CD8-positive, alpha-beta memory T cell (primary cell): Measurements from ENCODE around the gene CEMIP2. TPM values are rescaled to one million over a fixed set of nuclear protein-coding genes. Genes with fewer than 3 reads are reported as not detected.
"Not testable (repeated sequence)": the region's sequence is repeated elsewhere in the genome, so short reads cannot be mapped to it uniquely, and the experiment has no call there.

Source experiments
- CTCF ChIA-PET: fragments of 350-600 bp; sonication (Branson Sonifier 250); formaldehyde crosslinking; loops from one replicate; lab custom pipeline; 2021; ENCODE audit warnings: antibody characterized with exemption; lab: Charles Lee
- POLR2A ChIA-PET: fragments of 350-600 bp; sonication (Branson Sonifier 250); formaldehyde crosslinking; loops from one replicate; lab custom pipeline; 2021; ENCODE audit warnings: antibody characterized with exemption; lab: Charles Lee
- DNase-seq, 5 donors: peaks; one replicate each; pipeline versions ENCODE4 v3.0.0 to v3.0.0-alpha.2; 2020 to 2022; ENCODE audit warnings: mixed read lengths in 1 of 5
- H3K27ac ChIP-seq: one replicate; pipeline ENCODE4 v1.7.0; 2013; ENCODE audit warnings: low read depth, mild to moderate bottlenecking, low read length, moderate library complexity
- H3K27me3 ChIP-seq: 2 replicates; pipeline ENCODE4 v1.7.0; 2013; ENCODE audit warnings: low read length, mild to moderate bottlenecking; ENCODE audit not compliant: insufficient read depth, poor library complexity, severe bottlenecking
- H3K36me3 ChIP-seq: 2 replicates; pipeline ENCODE4 v1.7.0; 2013; ENCODE audit warnings: mild to moderate bottlenecking, low read length, moderate library complexity; ENCODE audit not compliant: insufficient read depth
- H3K4me1 ChIP-seq: 2 replicates; pipeline ENCODE4 v1.7.0; 2013; ENCODE audit warnings: mild to moderate bottlenecking, low read length, moderate library complexity; ENCODE audit not compliant: insufficient read depth
- H3K4me3 ChIP-seq: 2 replicates; pipeline ENCODE4 v1.7.0; 2013; ENCODE audit warnings: mild to moderate bottlenecking, low read length
- H3K9me3 ChIP-seq: 2 replicates; pipeline ENCODE4 v1.7.0; 2013; ENCODE audit warnings: mild to moderate bottlenecking, low read length
- H3K27ac Mint-ChIP-seq, 8 donors: one replicate each; pipeline ENCODE4 v1.8.0; 2020 to 2021; ENCODE audit warnings: mixed read lengths in 8 of 8, mild to moderate bottlenecking in 6 of 8, inconsistent platforms in 3 of 8, moderate library complexity in 3 of 8
- H3K27me3 Mint-ChIP-seq, 2 donors: one replicate each; pipeline ENCODE4 v1.8.0; 2020 to 2021; ENCODE audit warnings: mixed read lengths in 2 of 2, mild to moderate bottlenecking in 1 of 2, moderate library complexity in 1 of 2
- H3K36me3 Mint-ChIP-seq, 3 donors: one replicate each; pipeline ENCODE4 v1.8.0; 2020 to 2021; ENCODE audit warnings: mixed read lengths in 3 of 3, inconsistent platforms in 1 of 3, mild to moderate bottlenecking in 1 of 3
- H3K4me1 Mint-ChIP-seq, 3 donors: one replicate each; pipeline ENCODE4 v1.8.0; 2020 to 2021; ENCODE audit warnings: mixed read lengths in 3 of 3, inconsistent platforms in 1 of 3, mild to moderate bottlenecking in 1 of 3
- H3K4me3 Mint-ChIP-seq, 7 donors: one replicate each; pipeline ENCODE4 v1.8.0; 2020 to 2021; ENCODE audit warnings: mixed read lengths in 7 of 7, mild to moderate bottlenecking in 6 of 7, moderate library complexity in 4 of 7, inconsistent platforms in 2 of 7
- H3K9me3 Mint-ChIP-seq, 5 donors: one replicate each; pipeline ENCODE4 v1.8.0; 2020 to 2022; ENCODE audit warnings: mixed read lengths in 5 of 5, mild to moderate bottlenecking in 3 of 5, moderate library complexity in 2 of 5, inconsistent platforms in 1 of 5
- polyA plus RNA-seq: library from polyadenylated mRNA; unstranded; fragments of 300-500 nt; fragmentation: Illumina TruSeq; gene quantifications from one replicate; pipeline ENCODE4 v1.2.3, GENCODE V29; 2021
- total RNA-seq, 2 experiments: library from RNA; stranded (reverse); gene quantifications; one replicate each; pipeline ENCODE4 v1.2.3, GENCODE V29; 2021

CEMIP2 gene
- total and polyA plus RNA-seq, 3 experiments from 2014 or later, result 8.8 to 75.5 (median 74.1) TPM

DNA sequence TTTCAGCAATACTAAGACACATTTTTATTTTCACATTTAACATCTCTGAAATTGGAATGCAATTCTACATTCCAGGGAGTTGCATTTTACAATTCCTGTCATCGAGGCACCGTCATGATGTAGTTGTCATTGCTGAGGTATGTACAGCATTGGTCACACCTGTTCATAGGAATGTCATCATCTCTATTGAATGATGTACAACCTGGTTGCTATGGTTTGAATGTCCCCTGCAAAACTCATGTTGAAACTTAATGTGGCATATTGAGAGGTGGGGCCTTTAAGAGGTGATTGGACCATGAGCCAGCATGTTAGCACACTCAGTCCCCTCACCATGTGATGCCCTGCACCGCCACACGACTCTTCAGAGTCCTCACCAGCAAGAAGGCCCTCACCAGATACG lies 103.1 kb downstream of the CEMIP2 start:
- H3K9me3 Mint-ChIP-seq, result no peaks in the 10 kb centered on the region
- H3K27me3 ChIP-seq, result no peaks in the 10 kb centered on the region
- DNase-seq, result no peak
- no peak overlapping the region for H3K4me3 Mint-ChIP-seq
- no peaks in the 10 kb centered on the region for H3K36me3 ChIP-seq
- H3K9me3 ChIP-seq, result no peaks in the 10 kb centered on the region
- H3K4me3 ChIP-seq, result no peak overlapping the region
- ChIA-PET CTCF (no interaction called here), POLR2A (no interaction called here)
- peaks cover 0 to 12% (median 6%) of the 10 kb centered on the region in 3 donors for H3K36me3 Mint-ChIP-seq
- no peak overlapping the region for H3K27ac Mint-ChIP-seq
- peaks cover 10 to 21% (median 11%) of the 10 kb centered on the region in 3 donors for H3K4me1 Mint-ChIP-seq
- no peak overlapping the region for H3K27ac ChIP-seq
- H3K4me1 ChIP-seq, result no peaks in the 10 kb centered on the region
- H3K27me3 Mint-ChIP-seq, result peaks cover 4 to 12% of the 10 kb centered on the region in 2 donors

DNA sequence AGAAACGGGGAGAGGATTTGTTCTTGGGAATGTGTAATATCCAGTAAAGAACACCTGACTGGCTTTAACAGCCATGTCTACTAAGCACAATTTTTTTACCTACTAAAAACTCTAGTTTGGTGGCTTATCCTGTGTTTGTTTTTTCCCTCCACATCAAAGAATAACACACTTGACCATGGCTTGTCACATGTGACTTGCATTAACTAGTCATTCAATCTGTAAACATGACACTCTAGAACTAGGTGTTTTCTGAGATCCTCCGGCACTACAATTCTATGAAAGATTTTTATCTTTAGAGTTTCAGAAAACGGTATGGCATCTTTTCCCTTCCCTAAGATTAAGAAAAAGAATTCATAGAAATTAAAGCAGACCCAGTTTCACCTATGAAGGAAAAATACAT lies 103.7 kb downstream of the CEMIP2 start:
- Mint-ChIP-seq H3K4me1 (peaks cover 13 to 21% (median 14%) of the 10 kb centered on the region in 3 donors), H3K36me3 (peaks cover 0 to 7% (median 4%) of the 10 kb centered on the region in 3 donors), H3K4me3 (no peak overlapping the region), H3K9me3 (peaks cover 0 to 1% (median 0%) of the 10 kb centered on the region in 5 donors), H3K27ac (peak overlapping the region in 1 of 8 donors; percentile 45), H3K27me3 (peaks cover 4 to 16% of the 10 kb centered on the region in 2 donors)
- H3K9me3 ChIP-seq, result no peaks in the 10 kb centered on the region
- no peak overlapping the region for H3K4me3 ChIP-seq
- no peaks in the 10 kb centered on the region for H3K27me3 ChIP-seq
- H3K4me1 ChIP-seq, result no peaks in the 10 kb centered on the region
- H3K36me3 ChIP-seq, result no peaks in the 10 kb centered on the region
- POLR2A ChIA-PET, result interaction anchor here (0.9 kb wide), 1 partner anchor 21 kb away, joined by 4 read pairs; no protein-coding TSS in a partner anchor
- CTCF ChIA-PET, result interaction anchor here (0.6 kb wide), 1 partner anchor 218 kb away, joined by 3 read pairs; no protein-coding TSS in a partner anchor
- DNase-seq, result no peak
- no peak overlapping the region for H3K27ac ChIP-seq

DNA sequence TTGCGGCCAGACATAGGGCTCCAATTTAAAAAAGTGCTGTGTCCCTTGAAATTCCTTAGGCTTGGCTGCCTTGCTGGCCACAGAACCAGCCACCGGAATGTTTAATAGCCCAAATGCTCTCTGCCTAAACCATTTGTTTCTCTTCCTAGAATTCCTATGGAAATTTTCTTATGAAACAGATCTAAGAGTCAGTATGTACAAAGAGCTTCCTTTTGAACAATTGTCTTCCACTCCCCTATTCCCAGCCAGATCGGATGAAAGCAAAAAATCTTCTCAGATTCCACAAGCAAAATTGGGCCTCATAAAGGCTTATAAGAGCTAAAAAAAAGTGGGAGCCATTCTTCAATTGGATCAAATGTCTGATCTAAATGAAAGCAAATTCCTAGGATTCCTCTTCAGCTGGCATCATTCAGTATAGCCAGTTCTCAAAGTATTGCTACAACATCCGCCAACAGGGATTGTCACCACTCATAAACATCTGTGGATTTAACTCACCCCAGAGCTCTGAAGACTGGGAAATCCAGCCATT lies 104.3 kb downstream of the CEMIP2 start:
- H3K36me3 Mint-ChIP-seq, result peaks cover 0 to 6% (median 4%) of the 10 kb centered on the region in 3 donors
- no peak overlapping the region for H3K27ac Mint-ChIP-seq
- H3K27ac ChIP-seq, result no peak overlapping the region
- ChIA-PET CTCF (interaction anchor here (0.6 to 1.3 kb wide), 2 partner anchors 17 to 218 kb away, joined by 3 read pairs; no protein-coding TSS in a partner anchor), POLR2A (interaction anchor here (0.9 kb wide), 1 partner anchor 21 kb away, joined by 4 read pairs; no protein-coding TSS in a partner anchor)
- H3K4me3 Mint-ChIP-seq, result no peak overlapping the region
- H3K9me3 ChIP-seq, result no peaks in the 10 kb centered on the region
- H3K9me3 Mint-ChIP-seq, result peaks cover 0 to 3% (median 0%) of the 10 kb centered on the region in 5 donors
- H3K27me3 Mint-ChIP-seq, result peaks cover 4 to 19% of the 10 kb centered on the region in 2 donors
- H3K36me3 ChIP-seq, result no peaks in the 10 kb centered on the region
- H3K27me3 ChIP-seq, result no peaks in the 10 kb centered on the region
- H3K4me3 ChIP-seq, result no peak overlapping the region
- peaks cover 13 to 21% (median 14%) of the 10 kb centered on the region in 3 donors for H3K4me1 Mint-ChIP-seq
- no peak for DNase-seq
- no peaks in the 10 kb centered on the region for H3K4me1 ChIP-seq

DNA sequence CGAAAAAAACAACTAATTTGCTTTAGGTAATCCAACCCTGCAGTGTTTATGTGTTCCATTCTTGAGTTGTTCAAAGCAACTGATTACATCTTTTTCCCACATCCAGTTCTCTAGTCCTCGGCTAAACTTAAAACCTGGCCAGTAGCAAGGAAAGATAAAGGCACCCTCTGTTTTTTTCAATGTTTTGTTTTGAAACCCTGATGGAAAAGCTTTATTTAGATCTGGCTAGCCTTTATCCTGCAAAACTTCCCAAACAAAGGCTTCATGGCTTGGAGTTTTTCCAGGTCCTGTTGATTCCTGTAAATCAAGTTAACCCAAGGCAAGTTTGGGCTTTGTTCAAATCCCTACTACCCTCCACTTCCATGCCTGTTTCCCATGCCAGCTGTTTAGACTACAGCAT lies 105.1 kb downstream of the CEMIP2 start:
- H3K27ac ChIP-seq, result no peak overlapping the region
- H3K36me3 Mint-ChIP-seq, result peaks cover 0 to 3% (median 0%) of the 10 kb centered on the region in 3 donors
- no peak overlapping the region for H3K4me3 ChIP-seq
- no peak overlapping the region for H3K27ac Mint-ChIP-seq
- H3K27me3 ChIP-seq, result no peaks in the 10 kb centered on the region
- H3K27me3 Mint-ChIP-seq, result peaks cover 4 to 21% of the 10 kb centered on the region in 2 donors
- POLR2A ChIA-PET, result no interaction called here
- no peak for DNase-seq
- H3K9me3 Mint-ChIP-seq, result peaks cover 0 to 3% (median 2%) of the 10 kb centered on the region in 5 donors
- H3K4me1 ChIP-seq, result no peaks in the 10 kb centered on the region
- H3K9me3 ChIP-seq, result no peaks in the 10 kb centered on the region
- no peak overlapping the region for H3K4me3 Mint-ChIP-seq
- CTCF ChIA-PET, result interaction anchor here (1.3 kb wide), 1 partner anchor 16 kb away, joined by 3 read pairs; no protein-coding TSS in a partner anchor
- peaks cover 13 to 21% (median 14%) of the 10 kb centered on the region in 3 donors for H3K4me1 Mint-ChIP-seq
- no peaks in the 10 kb centered on the region for H3K36me3 ChIP-seq

DNA sequence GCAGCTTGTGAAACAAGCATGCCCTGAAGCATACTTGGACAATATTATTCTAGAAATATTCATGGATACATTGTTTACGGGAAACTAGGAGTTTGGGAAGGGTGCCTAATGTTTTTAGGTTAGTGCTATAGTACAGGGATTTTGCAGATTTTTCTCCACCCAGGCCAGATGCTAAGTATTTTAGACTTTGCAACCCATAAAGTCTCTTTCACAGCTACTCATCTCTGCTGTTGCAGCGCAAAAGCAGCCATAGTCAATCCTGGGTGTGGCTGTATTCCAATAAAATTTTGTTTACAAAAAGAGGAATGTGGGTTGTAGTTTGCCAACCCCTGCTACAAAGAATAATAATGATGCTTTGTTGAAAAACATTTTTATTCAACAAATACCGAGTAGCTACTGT lies 106.2 kb downstream of the CEMIP2 start:
- Histone ChIP-seq H3K27ac (no peak overlapping the region), H3K4me3 (no peak overlapping the region), H3K4me1 (no peaks in the 10 kb centered on the region), H3K36me3 (no peaks in the 10 kb centered on the region), H3K9me3 (no peaks in the 10 kb centered on the region), H3K27me3 (no peaks in the 10 kb centered on the region)
- Mint-ChIP-seq H3K4me3 (no peak overlapping the region), H3K36me3 (peaks cover 0 to 13% (median 0%) of the 10 kb centered on the region in 3 donors), H3K9me3 (peaks cover under 1 to 12% (median 8%) of the 10 kb centered on the region in 5 donors), H3K4me1 (peaks cover 13 to 21% (median 14%) of the 10 kb centered on the region in 3 donors), H3K27ac (no peak overlapping the region), H3K27me3 (peaks cover 8 to 21% of the 10 kb centered on the region in 2 donors)
- ChIA-PET POLR2A (no interaction called here), CTCF (no interaction called here)
- no peak for DNase-seq

DNA sequence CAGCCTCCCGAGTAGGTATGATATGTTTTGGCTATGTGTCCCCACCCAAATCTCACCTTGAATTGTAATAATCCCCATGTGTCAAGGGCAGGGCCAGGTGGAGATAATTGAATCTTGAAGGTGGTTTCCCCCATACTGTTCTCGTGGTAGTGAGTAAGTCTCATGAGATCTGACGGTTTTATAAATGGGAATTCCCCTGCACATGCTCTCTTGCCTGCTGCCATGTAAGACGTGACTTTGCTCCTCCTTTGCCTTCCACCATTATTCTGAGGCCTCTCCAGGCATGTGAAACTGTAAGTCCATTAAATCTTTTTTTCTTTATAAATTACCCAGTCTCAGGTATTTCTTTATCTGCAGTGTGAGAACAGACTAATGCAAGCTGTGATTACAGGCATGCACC lies 111.0 kb downstream of the CEMIP2 start:
- Mint-ChIP-seq H3K27me3 (peaks cover 10 to 18% of the 10 kb centered on the region in 2 donors), H3K36me3 (peaks cover 0 to 19% (median 0%) of the 10 kb centered on the region in 3 donors), H3K9me3 (peaks cover 5 to 16% (median 10%) of the 10 kb centered on the region in 5 donors)
- H3K4me3 Mint-ChIP-seq, H3K4me1 Mint-ChIP-seq, POLR2A ChIA-PET, H3K36me3 ChIP-seq, H3K27ac Mint-ChIP-seq, CTCF ChIA-PET, H3K4me1 ChIP-seq, H3K9me3 ChIP-seq, H3K27me3 ChIP-seq, DNase-seq, H3K4me3 ChIP-seq, H3K27ac ChIP-seq: not testable (repeated sequence)

DNA sequence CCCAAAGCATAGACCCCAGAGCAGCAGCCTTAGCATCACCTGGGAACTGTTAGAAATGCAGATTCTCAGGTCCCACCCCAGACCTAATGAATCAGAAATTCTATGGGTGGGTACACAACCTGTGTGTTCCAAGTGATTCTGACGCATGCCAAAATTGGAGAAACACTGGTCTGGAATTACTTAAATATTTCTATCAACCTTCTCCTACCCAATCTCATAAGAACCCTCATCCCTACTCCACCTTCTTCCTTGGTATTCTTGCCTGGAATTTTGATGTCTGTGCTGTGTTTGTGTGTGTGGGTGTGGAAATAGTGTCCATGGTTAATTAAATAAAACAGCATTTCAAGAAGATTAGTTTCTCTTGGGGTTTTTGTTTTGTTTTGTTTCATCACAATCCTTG lies 111.8 kb downstream of the CEMIP2 start:
- Mint-ChIP-seq H3K4me1 (peaks cover 7 to 14% (median 7%) of the 10 kb centered on the region in 3 donors), H3K27ac (peak overlapping the region in 1 of 8 donors; percentile 42), H3K27me3 (peaks cover 10 to 16% of the 10 kb centered on the region in 2 donors), H3K9me3 (peaks cover 5 to 16% (median 10%) of the 10 kb centered on the region in 5 donors), H3K4me3 (no peak overlapping the region), H3K36me3 (peaks cover 0 to 19% (median 0%) of the 10 kb centered on the region in 3 donors)
- H3K27ac ChIP-seq, result no peak overlapping the region
- POLR2A ChIA-PET, result no interaction called here
- no peaks in the 10 kb centered on the region for H3K36me3 ChIP-seq
- no peaks in the 10 kb centered on the region for H3K27me3 ChIP-seq
- no peak for DNase-seq
- no peak overlapping the region for H3K4me3 ChIP-seq
- no peaks in the 10 kb centered on the region for H3K4me1 ChIP-seq
- H3K9me3 ChIP-seq, result no peaks in the 10 kb centered on the region
- CTCF ChIA-PET, result no interaction called here

DNA sequence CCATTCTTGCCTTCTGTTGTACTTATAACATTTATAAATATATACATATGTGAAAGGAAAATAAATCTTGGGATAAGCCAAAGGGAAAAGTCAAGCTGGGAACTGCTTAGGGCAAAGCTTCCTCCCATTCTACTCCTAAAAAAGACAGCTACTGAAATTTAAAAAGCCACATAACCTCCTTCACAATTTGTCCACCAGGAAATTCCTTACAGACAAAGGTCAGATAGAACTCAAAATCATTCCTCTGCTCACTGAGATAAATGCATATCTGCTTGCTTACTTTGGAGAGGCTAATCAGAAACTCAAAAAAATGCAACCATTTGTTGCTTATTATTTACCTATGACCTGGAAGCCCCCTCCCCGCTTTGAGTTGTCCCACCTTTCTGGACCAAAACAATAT lies 112.5 kb downstream of the CEMIP2 start:
- DNase-seq, result no peak
- Histone ChIP-seq H3K4me3 (no peak overlapping the region), H3K36me3 (no peaks in the 10 kb centered on the region), H3K4me1 (no peaks in the 10 kb centered on the region), H3K27ac (no peak overlapping the region), H3K9me3 (no peaks in the 10 kb centered on the region), H3K27me3 (no peaks in the 10 kb centered on the region)
- CTCF ChIA-PET, result no interaction called here
- Mint-ChIP-seq H3K36me3 (peaks cover 0 to 19% (median 0%) of the 10 kb centered on the region in 3 donors), H3K4me3 (no peak overlapping the region), H3K27ac (no peak overlapping the region), H3K27me3 (peaks cover 5 to 12% of the 10 kb centered on the region in 2 donors), H3K4me1 (peaks cover 8 to 14% (median 11%) of the 10 kb centered on the region in 3 donors), H3K9me3 (peaks cover 5 to 16% (median 10%) of the 10 kb centered on the region in 5 donors)
- POLR2A ChIA-PET, result no interaction called here
